GM18870 (cell line): ENCODE data around the gene NBPF14.
A peak's percentile ranks its signal among the peaks of the same experiment; 100 is the strongest.
"Not testable (repeated sequence)": the region's sequence is repeated elsewhere in the genome, so short reads cannot be mapped to it uniquely, and the experiment has no call there.

Source experiments
- ATAC-seq: cut with Tn5 transposase; IDR thresholded peaks from one replicate; pipeline ENCODE4 v1.9.1; 2021; ENCODE audit warnings: moderate library complexity; ENCODE audit not compliant: unreplicated experiment

The NBPF14 gene

DNA sequence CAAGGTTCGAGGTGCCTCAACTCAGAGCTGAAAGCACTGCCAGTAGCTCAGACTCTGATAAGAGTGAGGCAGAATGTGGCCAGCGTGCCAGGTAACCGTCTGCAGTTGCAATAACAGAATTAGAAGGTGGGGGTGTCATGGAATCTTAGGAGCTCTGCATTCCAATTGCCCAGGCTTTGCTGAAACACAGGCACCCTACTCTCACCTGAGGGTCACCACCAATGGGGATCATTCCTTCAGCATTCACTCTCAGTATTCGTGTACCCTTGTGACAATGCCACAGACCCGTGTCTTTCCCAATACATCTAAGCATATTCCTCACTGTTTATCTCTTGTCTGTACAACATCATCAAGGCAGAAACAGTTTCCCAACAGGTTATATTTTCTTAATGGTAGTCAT lies at the start of gene NBPF14:
Gene NBPF14, minus strand, starts transcription at position 101 of the 400 bp plus-strand sequence. CDS start 294 bp downstream, outside the sequence.
- ATAC-seq: not testable (repeated sequence)

DNA sequence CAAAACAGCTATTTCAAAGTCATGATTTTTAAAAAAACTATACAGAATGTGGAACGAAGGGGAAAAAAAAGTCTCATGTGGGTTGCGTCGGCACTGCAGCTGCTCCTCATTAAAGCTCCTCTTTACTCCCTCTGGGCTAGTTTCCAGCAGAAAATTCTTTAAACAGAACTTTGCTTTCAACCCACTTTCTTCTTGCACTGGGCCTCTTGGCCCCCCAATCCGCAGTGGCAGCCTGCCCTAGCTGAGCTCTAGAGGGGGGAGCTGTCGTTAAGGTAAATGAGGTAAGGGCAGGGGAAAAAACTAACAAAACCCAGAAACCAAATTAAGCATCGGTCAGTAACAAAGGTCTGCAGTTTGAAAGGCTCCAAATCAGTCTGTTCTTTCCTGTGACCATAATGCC lies 29.6 kb upstream of the NBPF14 start:
- not testable (repeated sequence) for ATAC-seq

GRCh38 chr1:148618216-148618615 lies 22.4 kb upstream of the NBPF14 start:
- ATAC-seq: not testable (repeated sequence)

- not testable (repeated sequence) for ATAC-seq
Measured at GRCh38 chr1:148605266-148605665, 9.5 kb upstream of the NBPF14 start.

DNA sequence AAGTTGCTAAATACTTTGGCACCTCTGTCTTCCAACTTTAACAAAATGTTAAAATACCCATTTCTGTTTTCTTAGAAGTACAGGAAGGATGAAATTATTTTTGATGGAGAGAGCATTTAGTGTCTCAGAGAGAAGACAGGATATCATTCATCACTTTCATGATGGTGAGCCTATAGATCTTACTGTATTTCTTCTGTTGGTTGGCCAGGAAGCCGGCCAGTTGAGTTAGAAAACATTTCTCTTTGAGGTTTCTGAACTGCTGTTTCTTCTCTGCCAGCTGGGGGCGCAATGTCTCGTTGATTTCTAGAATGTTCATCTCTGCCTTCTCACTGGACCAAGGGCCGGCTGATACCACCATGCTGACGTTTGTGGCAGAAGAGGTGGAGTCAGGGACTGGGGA lies 451 bp downstream of the NBPF14 start:
- ATAC-seq: not testable (repeated sequence)

DNA sequence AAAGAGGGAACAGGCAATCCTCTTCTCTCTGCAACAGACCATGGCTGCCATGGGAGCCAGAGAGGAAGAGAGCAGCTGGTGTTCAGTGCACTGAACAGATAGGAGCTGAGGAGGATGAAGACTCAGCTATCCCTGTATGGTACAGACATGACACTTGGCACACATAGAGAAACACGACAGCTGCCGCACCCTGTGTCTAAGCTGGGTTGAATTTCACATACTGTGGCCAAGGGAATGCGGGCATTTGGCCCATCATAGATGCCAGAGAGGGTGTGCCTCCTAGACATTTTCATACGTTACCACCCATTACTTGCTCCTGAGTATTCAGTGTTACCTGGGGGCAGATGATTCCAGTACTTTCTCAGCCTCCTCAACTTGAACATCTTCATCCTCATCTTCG lies 4.7 kb downstream of the NBPF14 start:
- ATAC-seq: not testable (repeated sequence)

DNA sequence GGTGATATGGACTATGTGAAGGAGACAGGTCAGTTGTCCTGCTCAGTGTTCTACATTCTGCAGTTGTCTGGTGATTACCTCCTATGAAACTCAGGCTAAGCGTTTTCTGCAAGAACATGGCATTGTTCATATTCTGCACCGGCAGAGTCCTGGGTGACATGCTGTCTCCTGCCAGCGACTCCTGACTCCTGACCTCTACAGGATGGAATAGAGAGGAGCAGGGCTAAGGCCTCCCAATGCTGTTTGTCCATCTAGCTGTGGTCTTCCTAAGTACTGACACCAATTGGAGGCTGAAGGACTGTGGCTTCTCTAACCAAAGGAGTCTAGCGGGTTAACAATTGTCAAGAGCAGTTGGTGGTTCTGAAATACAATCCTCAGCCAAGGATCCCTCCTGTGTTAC lies 63.7 kb downstream of the NBPF14 start:
- ATAC-seq: not testable (repeated sequence)

- not testable (repeated sequence) for ATAC-seq
Measured at GRCh38 chr1:148529101-148529567, 66.7 kb downstream of the NBPF14 start.

GRCh38 chr1:148528591-148528990 lies 67.2 kb downstream of the NBPF14 start:
- not testable (repeated sequence) for ATAC-seq

DNA sequence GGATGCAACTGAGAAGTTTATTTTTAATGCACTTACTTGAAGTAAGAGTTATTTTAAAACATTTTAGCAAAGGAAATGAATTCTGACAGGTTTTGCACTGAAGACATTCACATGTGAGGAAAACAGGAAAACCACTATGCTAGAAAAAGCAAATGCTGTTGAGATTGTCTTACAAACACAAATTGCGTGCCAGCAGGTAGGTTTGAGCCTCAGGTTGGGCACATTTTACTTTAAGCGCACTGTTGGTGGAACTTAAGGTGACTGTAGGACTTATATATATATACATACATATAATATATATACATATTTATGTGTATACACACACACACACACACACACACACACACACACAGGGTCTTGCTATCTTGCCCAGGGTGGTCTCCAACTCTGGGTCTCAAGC lies 69.2 kb downstream of the NBPF14 start:
- not testable (repeated sequence) for ATAC-seq

- ATAC-seq: peak; percentile 15
Measured at GRCh38 chr1:148523205-148524144, 72.3 kb downstream of the NBPF14 start.

- peak; percentile 80 for ATAC-seq
Measured at GRCh38 chr1:148522561-148523204, 73.1 kb downstream of the NBPF14 start.

DNA sequence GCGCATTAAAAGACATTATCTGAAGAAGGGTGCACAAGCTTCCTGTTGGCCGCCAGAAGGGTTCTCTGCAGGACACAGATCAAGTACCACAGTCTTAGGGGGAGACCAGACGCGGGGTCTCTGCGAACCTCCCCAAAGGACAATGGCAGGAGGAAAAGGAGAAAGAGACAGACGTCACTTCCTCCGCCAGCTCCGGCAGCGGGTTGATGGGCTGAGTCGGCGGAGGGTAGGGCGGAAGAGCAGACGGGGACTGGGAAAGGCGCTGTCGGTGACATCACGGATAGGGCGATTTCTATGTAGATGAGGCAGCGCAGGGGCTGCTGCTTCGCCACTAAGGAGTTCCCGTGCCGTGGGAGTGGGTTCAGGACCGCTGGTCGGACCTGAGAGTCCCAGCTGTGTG lies 73.7 kb downstream of the NBPF14 start:
- not testable (repeated sequence) for ATAC-seq

- ATAC-seq: not testable (repeated sequence)
Measured at GRCh38 chr1:148514310-148514709, 81.5 kb downstream of the NBPF14 start.

DNA sequence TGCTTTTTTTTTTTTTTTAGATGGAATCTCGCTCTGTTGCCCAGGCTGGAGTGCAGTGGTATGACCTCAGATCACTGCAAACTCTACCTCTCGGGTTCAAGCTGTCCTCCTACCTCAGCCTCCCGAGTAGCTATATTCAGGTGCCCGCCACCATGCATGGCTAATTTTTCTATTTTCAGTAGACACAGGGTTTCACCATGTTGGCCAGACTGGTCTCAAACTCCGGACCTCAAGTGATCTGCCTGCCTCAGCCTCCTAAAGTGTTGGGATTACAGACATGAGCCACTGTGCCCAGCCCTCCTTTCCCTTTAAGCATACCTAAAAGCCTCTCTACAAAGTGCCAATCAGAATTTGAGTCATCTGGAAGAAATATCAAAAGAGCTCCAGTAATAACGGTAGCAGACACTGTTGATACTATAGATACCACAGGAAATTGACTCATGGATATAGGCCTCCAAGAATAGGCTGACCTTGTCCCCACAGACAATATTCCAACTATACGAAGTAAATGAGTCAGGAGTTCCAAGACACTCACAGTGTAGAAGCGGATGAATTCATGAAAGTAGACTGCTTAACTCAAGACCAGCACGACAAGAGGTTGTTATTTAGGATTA lies 83.1 kb downstream of the NBPF14 start:
- ATAC-seq: not testable (repeated sequence)

GRCh38 chr1:148493933-148494332 lies 101.9 kb downstream of the NBPF14 start:
- ATAC-seq: not testable (repeated sequence)

DNA sequence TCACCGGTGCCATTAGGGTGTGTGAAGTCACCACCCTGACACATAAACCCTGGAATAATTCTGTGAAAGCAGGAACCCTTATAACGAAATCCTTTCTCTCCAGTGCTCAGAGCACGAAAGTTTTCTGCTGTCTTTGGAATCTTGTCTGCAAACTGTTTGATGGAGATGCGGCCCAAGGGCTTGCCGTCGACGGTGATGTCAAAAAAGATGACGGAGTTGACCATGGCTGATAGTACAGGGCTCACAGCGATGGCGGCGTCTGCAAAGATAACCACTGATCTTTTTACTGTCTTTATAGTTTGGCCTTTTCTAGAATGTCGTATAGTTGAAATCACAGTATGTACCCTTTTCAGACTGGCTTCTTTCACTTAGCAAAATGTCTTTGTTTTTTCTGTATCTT lies 112.8 kb downstream of the NBPF14 start, which contains the start of gene PPIAL4G:
Gene PPIAL4G, minus strand, starts transcription at position 274 of the 400 bp plus-strand sequence. Its CDS starts 50 bp downstream, at position 224.
- ATAC-seq: not testable (repeated sequence)
